RWPE1 (cell line): ENCODE measurements around the gene SGSM1.

Experiments
- CTCF ChIA-PET: fragments of 350-600 bp; sonication (Branson Sonifier 250); formaldehyde crosslinking; extraction: SDS; loops from one replicate; lab custom pipeline; 2021; lab: Yijun Ruan, JAX
- POLR2A ChIA-PET: fragments of 400-600 bp; formaldehyde crosslinking; extraction: SDS; loops from one replicate; lab custom pipeline; 2020; ENCODE audit warnings: antibody characterized with exemption; ENCODE audit not compliant: low non-redundant PET; lab: Yijun Ruan, JAX
- DNase-seq: peaks from one replicate; pipeline ENCODE4 v3.0.0; 2012; ENCODE audit warnings: low spot score
- H3K27ac ChIP-seq: fragments of 450-650 bp; 2 replicates; pipeline ENCODE4 v1.5.1; 2017
- CTCF ChIP-seq: fragments of 450-650 bp; conservative IDR thresholded peaks from 2 replicates; pipeline ENCODE4 v1.5.1; 2017; ENCODE audit warnings: low read depth, mild to moderate bottlenecking

The SGSM1 gene

GRCh38 chr22:24803064-24803542 is 2.9 kb upstream of the SGSM1 start:
- no peak overlapping the region for H3K27ac ChIP-seq
- peak; percentile 88 for TF ChIP-seq CTCF
- ChIA-PET POLR2A (no interaction called here), CTCF (interaction anchor here (0.5 to 1.6 kb wide), 11 partner anchors 9 to 1375 kb away, joined by 3 to 9 read pairs (median 4); no protein-coding TSS in a partner anchor)
- peak; percentile 37 for DNase-seq

- POLR2A ChIA-PET: no interaction called here
- no peak for DNase-seq
- no peak for TF ChIP-seq CTCF
- CTCF ChIA-PET: no interaction called here
- no peak overlapping the region for H3K27ac ChIP-seq
These were observed 621 bp downstream of the SGSM1 start for GRCh38 chr22:24806663-24807001.

DNA sequence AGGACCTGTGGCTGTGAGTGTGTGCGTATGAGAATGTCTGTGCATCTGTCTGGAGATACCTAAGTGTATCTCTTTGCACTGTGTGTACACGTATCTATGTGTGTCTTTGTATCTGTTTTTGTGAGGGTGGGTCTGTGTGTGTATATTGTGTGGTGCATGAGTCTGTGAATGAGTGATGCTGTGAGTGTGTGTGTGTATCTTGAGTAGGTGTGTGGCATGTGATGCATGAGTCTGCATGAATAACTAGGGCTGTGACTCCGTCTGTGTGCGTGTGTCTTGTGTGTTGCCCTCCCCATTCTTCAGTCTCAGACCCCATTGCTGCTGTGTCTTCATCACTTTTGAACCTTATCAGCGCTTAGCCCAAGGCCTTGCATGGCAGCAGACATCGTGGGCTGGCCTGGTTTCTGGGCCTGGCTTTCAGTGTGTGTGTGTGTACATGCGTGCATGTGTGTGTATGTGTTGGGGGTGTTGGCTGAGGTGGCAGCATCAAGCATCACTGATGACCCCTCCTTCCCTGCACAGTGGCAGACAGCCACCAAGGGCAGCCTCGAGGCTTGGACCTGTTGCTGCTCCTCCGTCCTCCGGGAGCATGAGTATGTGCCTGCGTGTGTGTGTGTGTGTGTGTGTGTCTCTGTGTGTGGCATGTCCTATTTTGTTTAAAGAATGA is 1.4 kb downstream of the SGSM1 start:
- ChIA-PET POLR2A (no interaction called here), CTCF (no interaction called here)
- H3K27ac ChIP-seq: no peak overlapping the region
- TF ChIP-seq CTCF: no peak
- DNase-seq: no peak

GRCh38 chr22:24809331-24809730 is 3.3 kb downstream of the SGSM1 start:
- POLR2A ChIA-PET: no interaction called here
- CTCF ChIA-PET: no interaction called here
- no peak overlapping the region for H3K27ac ChIP-seq
- TF ChIP-seq CTCF: no peak
- DNase-seq: no peak

- no peak for TF ChIP-seq CTCF
- no peak overlapping the region for H3K27ac ChIP-seq
- no peak for DNase-seq
- POLR2A ChIA-PET: no interaction called here
- CTCF ChIA-PET: interaction anchor here (0.8 kb wide), 1 partner anchor 1450 kb away, joined by 4 read pairs; no protein-coding TSS in a partner anchor
These were observed 4.2 kb downstream of the SGSM1 start for GRCh38 chr22:24810043-24810749.

DNA sequence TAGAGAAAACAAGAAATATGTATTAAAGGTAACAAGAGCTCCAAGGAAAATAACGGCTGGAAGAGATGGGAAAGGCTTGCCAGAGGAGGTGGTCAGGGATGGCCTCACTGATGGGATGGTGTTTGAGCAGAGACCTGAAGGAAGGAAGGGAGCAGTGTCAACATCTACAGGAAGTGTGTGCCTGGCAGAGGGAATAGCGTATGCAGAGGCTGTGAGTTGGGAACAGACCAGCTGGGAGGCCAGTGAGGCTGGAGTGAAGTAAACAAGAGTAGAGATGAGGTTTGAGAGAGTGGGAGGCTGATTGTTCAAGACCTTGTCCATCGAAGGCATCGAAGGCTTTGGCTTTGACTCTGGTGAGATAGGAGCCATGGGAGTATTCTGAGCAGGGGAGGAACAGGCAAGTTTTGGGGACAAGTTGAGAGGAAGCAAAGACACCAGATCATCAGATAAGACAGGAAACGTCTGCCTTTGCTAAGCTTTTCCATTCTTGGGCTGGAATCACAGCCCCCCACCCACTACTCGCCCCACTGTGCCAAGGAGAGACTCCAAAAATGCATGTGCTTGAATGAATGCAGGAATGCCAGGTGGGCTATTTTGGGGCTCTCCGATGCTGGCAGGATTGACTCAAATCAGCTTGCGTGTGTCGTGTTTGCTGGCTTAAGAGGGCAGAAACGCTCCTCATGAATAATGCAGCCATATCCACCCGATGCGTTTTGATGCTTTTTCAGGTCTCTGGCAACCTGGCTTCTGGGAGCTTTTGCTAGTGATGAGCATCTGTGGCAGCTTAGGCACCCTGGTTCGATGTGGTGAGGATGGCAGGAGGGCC is 7.2 kb downstream of the SGSM1 start:
- no peak for DNase-seq
- ChIA-PET POLR2A (no interaction called here), CTCF (interaction anchor here (1.1 to 1.8 kb wide), 2 partner anchors 10 kb away, joined by 5 to 8 read pairs; no protein-coding TSS in a partner anchor)
- no peak for TF ChIP-seq CTCF
- H3K27ac ChIP-seq: no peak overlapping the region
